Neural progenitor cell (in vitro differentiated cells): ENCODE measurements around the gene FBXL15.

Source experiments
- EZH2 ChIP-seq: fragments of 200-600 bp; sonication (generic); IDR thresholded peaks from 2 replicates; pipeline ENCODE4 v1.6.1; 2017; ENCODE audit warnings: antibody characterized with exemption, mild to moderate bottlenecking, moderate library complexity
- EZH2phosphoT487 ChIP-seq: fragments of 200-600 bp; sonication (generic); IDR thresholded peaks from 2 replicates; pipeline ENCODE4 v1.6.1; 2017; ENCODE audit warnings: antibody characterized with exemption
- TF ChIP-seq, protein P1 (sequence below): fragments of 200-600 bp; sonication (generic); IDR thresholded peaks from 2 replicates; pipeline ENCODE4 v1.5.1; 2017; ENCODE audit warnings: antibody characterized with exemption, mild to moderate bottlenecking

DNA sequence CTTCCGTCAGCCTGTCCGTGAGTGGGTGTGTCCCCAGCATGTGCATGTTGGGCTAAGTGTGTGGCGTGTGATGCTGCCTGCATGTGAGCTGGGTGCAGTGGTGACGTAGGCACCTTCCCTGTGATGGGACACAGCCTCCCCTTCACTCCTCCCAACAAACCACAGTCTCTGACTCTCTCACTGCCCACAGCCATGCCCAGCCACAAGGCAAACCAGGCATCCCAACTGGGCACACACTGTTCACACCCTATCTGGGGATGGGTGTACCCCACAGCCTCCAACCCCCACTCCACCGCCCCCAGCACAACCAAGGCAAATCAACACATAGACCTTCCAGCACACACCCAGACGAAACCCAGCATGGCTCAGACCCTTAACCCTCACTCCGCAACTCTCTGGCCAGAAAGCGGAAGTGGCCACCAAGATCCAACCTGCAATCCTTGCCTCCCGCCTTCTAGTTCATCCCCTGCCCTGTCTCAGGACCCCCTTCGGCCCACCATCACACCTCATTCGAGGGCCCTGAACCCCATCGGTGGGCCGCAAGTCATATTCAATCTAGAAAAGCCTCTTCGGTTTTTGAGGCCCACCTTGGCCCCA lies 12.4 kb upstream of the FBXL15 start:
- TF ChIP-seq EZH2, result no peak
- TF ChIP-seq, protein P1, sequence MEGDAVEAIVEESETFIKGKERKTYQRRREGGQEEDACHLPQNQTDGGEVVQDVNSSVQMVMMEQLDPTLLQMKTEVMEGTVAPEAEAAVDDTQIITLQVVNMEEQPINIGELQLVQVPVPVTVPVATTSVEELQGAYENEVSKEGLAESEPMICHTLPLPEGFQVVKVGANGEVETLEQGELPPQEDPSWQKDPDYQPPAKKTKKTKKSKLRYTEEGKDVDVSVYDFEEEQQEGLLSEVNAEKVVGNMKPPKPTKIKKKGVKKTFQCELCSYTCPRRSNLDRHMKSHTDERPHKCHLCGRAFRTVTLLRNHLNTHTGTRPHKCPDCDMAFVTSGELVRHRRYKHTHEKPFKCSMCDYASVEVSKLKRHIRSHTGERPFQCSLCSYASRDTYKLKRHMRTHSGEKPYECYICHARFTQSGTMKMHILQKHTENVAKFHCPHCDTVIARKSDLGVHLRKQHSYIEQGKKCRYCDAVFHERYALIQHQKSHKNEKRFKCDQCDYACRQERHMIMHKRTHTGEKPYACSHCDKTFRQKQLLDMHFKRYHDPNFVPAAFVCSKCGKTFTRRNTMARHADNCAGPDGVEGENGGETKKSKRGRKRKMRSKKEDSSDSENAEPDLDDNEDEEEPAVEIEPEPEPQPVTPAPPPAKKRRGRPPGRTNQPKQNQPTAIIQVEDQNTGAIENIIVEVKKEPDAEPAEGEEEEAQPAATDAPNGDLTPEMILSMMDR, result no peak
- no peak for TF ChIP-seq EZH2phosphoT487
